Measurements from ENCODE around the gene LRCH3.

DNA sequence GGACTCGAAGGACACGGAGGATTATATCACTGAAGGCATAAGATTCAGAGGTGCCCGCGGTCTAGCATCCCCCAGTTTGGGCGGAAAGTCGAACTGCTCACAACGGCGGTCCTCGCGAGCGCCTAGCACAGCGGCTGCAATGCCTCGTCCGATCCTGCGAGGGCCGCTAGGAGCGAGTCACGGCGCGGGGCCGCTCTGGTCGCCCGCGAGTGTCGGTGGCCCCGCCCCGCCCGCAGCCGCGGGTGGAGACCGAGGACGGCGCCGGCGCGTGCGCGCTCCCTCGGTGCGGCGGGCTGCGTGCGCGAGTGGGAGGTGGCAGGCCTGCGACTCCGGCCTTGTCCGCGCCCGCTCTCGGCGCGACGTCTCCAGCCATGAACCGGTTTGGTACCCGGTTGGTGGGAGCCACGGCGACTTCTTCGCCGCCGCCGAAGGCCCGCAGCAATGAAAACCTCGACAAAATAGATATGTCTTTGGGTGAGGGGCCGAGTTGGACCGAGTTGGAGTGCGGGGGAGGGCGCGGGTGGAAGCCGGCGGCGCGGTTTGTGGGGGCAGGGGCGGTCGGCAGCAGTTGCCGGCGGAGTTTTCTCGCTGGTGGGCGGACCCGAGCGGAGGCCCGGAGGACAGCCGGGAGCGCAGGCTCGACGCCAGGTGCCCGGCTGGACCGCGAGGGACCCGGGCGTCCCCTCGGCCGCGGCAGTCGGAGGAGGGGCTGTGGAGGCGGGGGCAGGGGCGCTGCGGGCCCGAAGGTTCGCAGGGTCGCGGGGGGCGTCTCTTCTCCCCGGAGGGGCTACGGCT is 41.3 kb upstream of the LRCH3 start, which contains the start of gene FYTTD1:
- TF ChIP-seq, protein P1, sequence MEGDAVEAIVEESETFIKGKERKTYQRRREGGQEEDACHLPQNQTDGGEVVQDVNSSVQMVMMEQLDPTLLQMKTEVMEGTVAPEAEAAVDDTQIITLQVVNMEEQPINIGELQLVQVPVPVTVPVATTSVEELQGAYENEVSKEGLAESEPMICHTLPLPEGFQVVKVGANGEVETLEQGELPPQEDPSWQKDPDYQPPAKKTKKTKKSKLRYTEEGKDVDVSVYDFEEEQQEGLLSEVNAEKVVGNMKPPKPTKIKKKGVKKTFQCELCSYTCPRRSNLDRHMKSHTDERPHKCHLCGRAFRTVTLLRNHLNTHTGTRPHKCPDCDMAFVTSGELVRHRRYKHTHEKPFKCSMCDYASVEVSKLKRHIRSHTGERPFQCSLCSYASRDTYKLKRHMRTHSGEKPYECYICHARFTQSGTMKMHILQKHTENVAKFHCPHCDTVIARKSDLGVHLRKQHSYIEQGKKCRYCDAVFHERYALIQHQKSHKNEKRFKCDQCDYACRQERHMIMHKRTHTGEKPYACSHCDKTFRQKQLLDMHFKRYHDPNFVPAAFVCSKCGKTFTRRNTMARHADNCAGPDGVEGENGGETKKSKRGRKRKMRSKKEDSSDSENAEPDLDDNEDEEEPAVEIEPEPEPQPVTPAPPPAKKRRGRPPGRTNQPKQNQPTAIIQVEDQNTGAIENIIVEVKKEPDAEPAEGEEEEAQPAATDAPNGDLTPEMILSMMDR (IDR thresholded peaks at IDR 0.05; ENCODE audit: low read depth, low read length, poor library complexity, severe bottlenecking): peak; percentile 61
- TF ChIP-seq EZH2phosphoT487 (IDR thresholded peaks at IDR 0.05; ENCODE audit: borderline replicate concordance, low read length): no peak
